ENCODE data around the gene CDC14A.
"Not testable (repeated sequence)": the region's sequence is repeated elsewhere in the genome, so short reads cannot be mapped to it uniquely, and the experiment has no call there.

Gene CDC14A

DNA sequence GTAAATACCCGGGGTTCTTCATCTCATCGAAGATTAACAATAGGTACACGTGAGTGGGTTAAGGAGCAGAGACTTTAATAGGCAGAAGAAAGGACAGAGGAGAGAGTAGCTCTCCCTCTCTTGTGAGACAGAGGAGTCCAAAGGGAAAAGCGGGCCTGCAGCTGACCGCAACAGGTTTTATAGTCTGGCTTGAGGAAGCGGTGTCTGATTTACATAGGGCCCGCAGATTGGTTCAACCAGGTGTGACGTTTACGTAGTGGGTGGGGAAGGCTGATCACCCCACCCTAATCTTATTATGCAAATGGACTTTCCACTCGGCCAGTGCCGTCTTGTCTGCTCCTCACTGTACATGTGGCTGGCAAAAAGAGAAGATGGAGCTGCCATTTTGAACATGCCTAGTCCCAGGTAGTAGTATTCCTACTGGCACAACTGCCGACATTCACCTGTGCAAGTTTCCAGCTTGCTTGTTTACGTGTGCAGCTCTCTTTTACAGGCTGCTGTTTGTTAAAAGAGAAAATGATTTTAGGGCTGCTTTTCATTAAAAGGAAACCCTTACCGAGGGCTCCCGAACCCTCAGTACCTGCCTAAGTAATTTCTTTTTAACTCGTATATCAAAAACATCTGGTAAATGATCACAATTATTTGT is 10.6 kb downstream of the CDC14A start:
- no peak for DNase-seq (ENCODE audit: low read depth)

DNA sequence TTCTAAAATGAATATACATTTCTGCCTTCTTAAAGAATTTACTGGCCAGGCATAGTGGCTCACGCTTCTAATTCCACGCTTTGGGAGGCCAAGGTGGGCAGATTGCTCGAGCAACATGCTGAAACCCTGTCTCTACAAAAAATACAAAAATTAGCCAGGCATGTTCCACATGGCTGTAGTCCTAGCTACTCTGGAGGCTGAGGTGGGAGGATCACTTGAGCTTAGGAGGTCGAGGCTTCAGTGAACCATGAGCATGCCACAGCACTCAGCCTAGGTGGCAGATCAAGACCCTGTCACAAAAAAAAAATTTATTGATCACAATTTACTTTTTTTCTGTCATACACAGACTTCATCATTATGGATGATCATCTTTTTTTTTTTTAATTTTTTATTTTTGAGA is 11.5 kb downstream of the CDC14A start:
- no peak for DNase-seq (ENCODE audit: low read depth)

DNA sequence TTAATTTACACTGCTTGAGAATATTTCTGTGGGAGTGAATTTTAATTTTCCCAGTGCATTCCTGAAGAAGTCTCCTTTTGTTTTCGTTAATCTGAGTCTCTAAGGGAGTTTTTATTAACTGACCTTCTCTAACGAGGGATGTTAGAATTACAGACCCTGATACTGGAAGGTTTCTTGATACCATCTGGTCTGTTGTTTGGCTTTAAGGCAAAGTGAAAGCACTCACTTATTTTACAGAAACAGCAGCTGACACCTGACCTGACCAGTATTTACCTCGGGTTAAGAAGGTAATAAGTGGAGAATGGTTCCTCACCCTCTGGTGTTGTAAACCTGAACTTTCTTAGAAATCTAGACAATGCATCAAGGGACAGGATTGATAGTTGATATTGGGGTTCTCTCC is 12.4 kb downstream of the CDC14A start:
- no peak for DNase-seq (ENCODE audit: low read depth)

DNA sequence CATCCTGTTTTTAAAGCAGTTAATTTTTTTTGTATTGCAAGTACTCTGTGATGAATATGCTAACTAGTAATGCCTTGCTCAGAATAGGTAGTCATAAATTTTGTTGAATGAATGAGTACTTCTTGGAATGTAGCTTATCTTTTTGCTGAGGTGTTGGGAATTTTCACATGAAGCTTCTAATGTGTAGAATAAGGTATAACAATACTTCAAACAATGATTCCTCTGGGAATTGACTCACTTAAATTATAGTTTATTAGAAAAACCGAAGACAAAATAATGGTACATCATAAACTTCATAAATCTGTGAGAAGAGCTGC is 13.9 kb downstream of the CDC14A start:
- DNase-seq (ENCODE audit: low read depth): no peak

DNA sequence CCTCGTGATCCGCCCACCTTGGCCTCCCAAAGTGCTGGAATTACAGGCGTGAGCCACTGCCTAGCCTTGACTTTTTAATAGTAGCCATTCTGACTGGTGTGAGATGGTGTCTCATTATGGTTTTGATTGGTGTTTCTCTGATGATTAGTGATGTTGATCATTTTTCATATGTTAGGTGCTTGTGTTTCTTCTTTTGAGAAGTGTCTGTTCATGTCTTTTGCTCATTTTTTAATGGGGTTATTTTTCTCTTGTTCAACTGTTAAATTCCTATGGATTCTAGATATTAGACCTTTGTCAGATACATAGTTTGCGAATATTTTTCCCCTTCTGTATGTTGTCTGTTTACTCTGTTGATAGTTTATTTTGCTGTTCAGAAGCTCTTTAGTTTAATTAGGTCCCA is 17.0 kb downstream of the CDC14A start:
- not testable (repeated sequence) for DNase-seq (ENCODE audit: low read depth)

DNA sequence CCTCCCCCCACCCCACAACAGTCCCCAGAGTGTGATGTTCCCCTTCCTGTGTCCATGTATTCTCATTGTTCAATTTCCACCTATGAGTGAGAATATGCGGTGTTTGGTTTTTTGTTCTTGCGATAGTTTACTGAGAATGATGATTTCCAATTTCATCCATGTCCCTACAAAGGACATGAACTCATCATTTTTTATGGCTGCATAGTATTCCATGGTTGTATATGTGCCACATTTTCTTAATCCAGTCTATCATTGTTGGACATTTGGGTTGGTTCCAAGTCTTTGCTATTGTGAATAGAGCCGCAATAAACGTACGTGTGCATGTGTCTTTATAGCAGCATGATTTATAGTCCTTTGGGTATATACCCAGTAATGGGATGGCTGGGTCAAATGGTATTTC is 21.6 kb downstream of the CDC14A start:
- not testable (repeated sequence) for DNase-seq (ENCODE audit: low read depth)

DNA sequence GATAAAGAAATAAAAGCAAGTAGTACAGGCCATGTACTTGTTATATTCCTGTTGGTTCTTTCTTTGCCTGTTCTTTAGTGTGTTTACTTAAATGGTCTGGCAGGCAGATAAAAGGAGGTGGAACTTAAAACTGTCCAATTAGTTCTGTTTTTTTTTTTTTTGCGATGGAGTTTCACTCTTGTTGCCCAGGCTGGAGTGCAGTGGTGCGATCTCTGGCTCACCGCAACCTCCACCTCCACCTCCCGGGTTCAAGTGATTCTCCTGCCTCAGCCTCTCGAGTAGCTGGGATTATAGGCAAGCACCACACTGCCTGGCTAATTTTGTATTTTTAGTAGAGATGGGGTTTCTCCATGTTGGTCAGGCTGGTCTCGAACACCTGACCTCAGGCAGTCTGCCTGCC is 24.6 kb downstream of the CDC14A start:
- not testable (repeated sequence) for DNase-seq (ENCODE audit: low read depth)

DNA sequence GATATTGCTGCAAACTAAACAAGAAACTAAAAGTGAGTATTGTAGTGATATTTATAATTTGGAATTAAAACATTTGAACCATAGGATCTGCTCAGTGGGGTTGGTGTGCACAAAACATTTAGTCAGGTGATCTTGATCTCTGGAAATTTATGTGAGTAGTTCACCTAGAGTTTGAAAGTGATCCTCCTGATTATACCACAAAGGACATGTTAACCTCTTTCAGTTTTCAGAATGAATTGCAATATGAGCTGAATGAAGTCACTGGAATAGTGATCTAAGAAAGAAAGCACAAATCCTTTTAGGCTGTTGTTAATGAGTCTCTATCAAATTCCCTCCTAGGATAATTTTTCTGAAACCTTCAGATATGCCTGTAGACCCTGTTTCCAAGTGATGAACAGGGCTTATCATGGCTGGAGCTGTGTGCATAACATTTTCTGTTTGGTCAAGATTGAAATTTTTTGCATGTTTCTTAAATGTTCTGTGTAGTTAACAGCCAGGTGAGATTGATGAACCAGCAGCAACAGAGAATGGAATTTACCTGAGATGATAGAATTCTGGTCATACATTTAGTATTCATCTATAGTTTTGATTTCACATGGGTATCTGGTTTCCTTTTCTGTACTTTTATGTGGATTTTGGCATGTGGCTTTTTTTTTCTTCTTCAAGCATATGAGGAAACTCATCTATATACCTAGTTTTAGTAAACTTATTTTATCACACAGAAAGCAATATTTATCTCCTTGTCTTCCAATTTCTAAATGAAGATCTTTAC is 25.5 kb downstream of the CDC14A start:
- DNase-seq (ENCODE audit: low read depth): no peak

DNA sequence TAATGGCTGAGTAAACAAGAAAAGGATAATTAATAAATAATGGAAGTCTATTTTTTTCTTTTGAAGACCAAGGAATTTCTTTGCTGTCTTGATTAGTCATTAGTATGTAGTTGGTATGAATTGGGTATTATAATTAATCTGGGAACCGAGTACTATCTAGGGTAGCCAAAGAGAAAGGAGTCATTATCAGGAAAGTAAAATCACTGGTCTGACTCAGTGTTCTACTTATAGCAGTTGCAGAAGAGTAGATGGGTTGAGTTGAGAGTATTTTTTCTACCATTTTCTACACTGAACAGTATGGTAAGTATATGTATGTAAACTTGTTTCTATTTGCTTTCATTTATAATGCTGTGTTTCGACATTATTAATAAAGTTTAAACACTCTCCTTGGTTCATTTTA is 26.6 kb downstream of the CDC14A start:
- no peak for DNase-seq (ENCODE audit: low read depth)

DNA sequence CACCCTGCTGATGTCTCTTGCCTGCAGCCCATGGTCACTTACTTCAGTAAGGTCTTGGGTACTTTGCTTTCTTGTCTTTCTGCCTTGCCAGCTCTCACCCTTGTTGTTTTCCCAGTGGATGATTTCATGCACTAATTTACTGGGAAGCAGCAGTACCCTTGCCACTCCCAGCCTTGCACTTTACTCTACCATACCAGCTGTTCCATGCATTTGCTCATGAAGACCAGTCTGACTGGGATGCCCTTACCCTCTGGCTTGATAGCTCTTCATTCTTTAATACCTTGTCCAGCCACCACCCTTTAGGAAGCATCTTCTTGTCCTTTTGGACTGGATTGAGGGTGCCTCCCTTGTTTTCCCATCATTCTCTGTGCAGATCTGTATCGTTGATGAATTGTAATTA is 28.3 kb downstream of the CDC14A start:
- DNase-seq (ENCODE audit: low read depth): no peak

DNA sequence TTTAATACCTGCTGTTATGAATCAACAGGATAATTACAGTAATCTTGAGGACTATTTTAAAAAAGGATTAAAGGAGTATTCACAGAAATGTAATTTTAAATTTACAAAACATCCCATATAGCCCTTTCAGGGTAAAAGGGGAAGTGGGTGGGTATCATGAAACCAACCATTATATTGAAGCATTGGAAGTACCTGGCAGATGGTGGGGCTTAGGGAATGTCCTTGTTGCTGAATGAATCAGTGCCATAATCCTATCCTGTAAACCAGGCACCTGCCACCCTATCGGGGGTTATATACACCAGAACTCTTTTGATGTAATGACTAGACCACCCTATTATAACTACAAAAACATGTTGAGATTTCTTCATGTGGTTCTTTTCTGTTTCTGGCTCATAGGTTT is 30.4 kb downstream of the CDC14A start:
- DNase-seq (ENCODE audit: low read depth): no peak

DNA sequence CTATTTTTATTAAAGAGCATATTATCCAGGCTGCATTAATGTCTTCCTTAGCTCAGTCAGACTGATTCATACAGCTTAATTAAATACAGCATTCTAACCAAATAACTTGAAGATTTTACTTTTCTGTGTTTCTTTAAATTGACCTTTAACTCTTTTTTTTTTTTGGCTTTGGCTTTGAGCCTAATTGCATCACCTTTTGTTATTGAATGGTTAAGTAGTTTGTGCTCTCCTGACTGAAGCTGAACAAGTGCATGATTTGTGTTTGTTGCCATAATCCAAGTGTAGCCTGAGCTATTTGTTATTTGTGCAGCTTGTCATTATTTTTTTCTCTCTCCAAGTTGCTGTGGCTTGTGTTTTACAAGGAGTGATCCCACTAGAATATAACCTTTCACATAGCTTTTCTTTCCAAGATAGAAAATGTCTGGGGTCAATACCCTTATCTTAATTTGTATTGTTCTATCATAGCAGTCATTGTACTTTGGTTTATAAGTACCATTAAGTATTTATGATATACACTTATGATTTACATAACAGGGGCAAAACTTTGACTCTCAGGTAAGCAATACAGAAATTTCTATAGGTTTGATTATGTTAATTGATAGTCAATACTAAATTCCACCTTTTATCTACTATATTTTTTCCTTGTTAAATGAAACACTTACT is 31.6 kb downstream of the CDC14A start:
- no peak for DNase-seq (ENCODE audit: low read depth)

DNA sequence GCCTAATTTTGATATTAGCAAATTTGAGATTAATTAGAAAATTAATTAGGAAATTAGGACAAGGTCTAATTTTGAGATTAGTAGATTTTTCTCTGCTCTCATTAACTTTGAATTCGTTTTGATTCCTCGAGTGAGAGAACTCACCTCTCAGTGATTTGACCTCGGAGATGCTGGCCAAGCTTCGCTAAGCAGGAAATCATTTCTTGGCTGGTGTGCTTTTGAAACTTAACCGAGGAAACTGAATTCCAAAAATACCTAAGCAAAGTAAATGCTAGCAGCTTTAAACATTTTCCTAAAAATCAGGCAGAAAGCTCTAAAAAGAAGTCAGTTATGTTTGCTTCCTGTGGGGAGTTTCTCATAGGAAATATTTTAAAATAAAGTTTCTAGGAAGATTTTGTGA is 34.9 kb downstream of the CDC14A start:
- DNase-seq (ENCODE audit: low read depth): no peak

DNA sequence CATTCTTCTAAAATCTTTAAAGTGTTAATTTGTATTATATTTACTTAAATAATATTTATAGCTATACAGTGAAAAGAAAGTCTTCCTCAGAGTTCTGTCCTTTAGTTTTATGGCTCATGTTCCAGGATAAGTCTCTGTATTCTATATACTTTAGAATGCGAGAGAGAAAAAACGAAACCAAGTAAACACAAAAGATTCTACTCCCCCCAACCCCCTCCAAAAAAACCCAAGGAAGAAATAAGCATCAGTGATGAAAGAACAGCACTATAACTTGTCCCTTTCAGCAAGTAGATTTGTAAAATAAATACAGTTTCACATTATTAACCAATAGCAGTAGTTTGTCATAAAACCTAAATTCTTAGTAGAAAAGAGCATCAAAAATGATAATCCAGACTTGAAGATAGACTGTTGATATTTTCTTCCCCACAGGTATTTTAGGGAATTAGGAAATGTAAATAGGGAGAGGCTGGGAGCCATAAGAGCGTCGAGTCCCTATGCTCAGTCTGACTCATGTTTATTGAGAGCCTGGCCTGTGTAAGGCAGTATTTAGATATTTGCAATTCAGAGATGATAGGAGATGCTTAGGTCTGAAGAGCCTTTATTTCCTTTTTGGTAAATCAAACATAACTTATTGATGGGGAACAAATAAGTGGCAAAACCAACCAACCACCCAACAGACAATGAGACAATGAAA is 35.5 kb downstream of the CDC14A start:
- no peak for DNase-seq (ENCODE audit: low read depth)

DNA sequence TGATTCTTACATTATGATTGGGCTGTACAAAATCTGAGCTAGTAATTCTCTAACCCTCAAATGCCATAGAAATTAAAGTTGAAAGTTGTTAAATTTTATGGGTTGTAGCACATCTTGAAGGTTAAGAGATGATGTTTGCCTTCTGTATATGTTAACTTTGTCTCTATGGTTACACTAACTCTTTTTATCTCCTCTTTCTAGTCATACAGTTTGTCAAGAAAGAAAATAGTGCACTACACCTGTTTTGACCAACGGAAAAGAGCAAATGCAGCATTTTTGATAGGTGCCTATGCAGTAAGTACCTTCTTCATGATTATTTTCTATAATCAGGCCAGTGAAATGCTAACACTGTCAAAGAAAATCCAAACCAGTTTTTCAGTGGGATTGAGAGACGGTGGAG is 38.2 kb downstream of the CDC14A start:
- no peak for DNase-seq (ENCODE audit: low read depth)

DNA sequence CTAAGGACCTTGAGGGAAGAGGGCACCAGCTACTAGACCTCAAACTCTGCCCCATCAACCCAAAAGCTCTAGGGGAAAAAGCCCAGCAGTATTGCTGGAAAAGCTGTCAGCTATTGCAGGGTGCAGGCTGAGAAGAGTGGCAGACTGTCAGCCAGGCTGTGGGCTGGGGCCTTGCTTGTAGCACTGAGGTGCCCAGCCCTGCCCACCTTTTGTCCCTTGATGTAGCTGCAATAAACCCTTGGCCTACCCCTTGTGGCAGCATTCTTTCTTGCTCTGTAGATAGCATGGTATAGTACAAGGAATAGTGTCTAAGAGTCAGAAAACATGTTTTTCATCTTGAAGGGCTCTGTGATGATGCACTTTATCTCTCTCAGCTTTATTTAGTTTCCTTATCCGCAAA is 39.4 kb downstream of the CDC14A start:
- DNase-seq (ENCODE audit: low read depth): no peak

DNA sequence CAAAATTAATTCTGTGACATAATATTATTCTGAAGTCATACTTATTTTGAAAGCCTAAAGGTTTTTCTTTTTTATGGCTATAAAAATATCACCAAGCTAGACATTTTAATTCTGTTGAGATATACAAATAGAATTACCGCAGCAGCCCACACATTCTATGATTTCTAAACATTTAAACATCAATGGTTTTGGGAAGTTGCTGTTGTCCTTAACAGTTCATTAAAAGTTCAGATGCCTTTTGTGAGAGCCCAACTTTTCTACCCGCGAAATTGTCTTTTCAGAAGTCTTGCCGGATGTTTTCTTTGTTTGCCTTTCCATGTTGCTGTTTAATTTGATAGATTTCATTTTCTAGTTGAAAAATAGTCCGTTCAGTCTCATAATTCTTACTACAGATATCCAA is 40.5 kb downstream of the CDC14A start:
- no peak for DNase-seq (ENCODE audit: low read depth)

DNA sequence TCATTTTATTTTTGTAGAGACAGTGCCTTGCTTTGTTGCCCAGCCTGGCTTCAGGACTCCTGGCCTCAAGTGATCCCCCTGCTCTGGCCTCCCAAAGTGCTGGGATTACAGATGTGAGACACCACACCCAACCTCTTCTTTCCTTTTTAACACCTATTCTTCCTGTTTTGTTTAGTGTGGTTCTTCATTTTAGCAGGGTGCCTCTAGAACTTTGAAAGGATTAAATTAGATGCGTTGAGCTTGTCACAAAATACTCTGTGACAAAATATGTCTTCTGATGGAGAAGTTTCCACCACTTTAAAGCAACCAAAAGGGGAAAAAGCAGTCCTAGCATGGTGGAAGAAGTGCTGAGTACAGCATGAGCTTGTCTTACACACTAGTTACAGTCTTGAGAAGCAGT is 42.0 kb downstream of the CDC14A start:
- no peak for DNase-seq (ENCODE audit: low read depth)

DNA sequence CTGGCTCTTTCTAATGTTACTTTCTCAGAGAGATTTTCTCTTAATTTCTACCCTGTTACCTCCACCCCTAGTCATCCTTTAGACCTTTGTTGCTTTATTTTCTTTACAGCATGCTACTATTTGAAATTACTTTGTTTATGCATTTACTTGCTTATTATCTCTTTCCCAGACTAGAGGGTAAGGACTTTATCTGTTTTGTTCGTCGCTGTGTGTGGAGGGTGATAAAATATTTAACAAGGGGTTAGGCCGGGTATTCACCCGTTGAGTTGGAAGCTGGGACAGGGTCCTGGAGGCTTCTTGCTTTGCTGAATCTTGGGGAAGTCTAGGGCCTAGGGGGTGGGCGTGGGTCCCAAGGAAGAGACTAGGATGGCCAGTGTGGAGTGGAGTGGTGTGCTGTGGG is 43.6 kb downstream of the CDC14A start:
- no peak for DNase-seq (ENCODE audit: low read depth)

DNA sequence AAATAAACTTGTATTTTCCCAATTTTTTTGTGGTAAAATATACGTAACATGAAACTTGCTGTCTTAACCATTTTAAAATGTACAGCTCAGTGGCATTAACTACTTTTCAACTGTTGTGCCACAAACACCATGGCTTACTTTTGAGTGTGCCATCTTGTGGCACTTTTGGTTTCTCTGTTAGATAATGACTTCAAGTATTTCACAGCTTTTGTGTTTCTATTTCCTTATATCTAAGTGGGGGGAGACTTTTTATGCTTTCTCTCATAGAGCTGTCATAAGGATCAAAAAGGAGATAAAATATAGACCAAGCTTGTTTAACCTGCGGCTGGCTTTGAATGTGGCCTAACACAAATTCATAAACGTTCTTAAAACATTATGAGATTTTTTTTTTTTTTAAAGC is 44.3 kb downstream of the CDC14A start:
- DNase-seq (ENCODE audit: low read depth): no peak

DNA sequence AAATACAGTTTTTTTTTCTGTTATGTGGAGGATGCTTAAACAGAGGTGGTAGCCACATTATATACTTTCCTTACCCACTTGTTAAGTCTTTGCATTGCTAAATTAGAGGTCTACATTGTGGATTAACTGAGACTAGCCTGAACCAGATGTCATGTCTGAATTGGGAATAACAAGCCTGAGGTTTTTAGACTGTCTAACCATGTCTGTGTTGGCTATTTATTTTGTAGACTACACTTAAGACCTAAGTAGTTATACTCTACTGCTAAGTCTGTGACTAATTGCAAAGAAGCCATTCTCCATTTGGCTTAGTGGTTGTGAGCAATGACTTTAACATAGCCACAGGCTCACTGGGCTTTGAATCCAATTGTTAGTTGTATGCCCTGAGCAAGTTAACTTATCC is 45.4 kb downstream of the CDC14A start:
- DNase-seq (ENCODE audit: low read depth): no peak

DNA sequence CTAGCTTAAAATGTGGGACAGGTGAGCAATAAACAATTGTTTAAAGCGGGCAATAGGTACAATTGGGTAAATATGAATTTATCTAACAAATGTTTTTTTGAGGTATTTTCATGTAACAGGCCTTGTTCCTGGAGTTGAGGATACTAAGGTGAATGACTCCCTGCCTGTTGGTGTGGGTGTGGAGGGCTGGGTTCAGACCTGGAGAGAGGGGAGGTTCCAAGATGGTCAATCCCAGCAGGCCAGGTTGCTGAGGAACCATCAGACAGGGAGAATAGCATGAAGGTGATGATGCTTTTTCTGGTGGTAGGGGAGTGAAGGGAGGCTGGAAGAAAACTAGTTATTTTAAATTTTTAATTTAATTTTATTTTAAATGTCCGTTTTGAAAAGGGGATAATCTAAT is 46.3 kb downstream of the CDC14A start:
- no peak for DNase-seq (ENCODE audit: low read depth)

DNA sequence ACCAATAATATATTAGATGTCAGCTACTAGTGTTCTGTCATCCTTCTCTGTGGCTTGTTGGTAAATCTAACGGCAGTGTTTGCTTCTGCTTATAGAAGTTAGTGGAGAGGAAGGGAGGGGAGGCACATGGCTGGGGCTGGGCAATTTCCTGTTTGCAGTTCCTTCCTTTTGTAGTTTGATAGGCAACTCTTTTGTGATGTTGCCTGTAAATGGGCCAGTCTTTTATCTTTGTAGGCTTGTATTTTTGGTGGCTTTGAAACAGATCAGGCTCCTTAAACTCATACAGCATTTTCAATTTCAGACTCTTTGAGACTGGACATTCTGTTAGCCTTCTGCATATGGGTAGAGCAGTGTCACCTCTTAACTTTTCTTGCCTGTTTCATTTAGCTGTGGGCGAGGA is 48.1 kb downstream of the CDC14A start:
- DNase-seq (ENCODE audit: low read depth): no peak
